HPDE6-E6E7 (cell line): Measurements from ENCODE around the gene NBEAL2.

Source experiments
- DNase-seq: peaks from one replicate; pipeline ENCODE4 v3.0.0; 2011; ENCODE audit warnings: missing footprints; ENCODE audit errors: extremely low spot score

Gene NBEAL2

GRCh38 chr3:46986055-46986730 lies 6.7 kb downstream of the NBEAL2 start:
- no peak for DNase-seq

- DNase-seq, result no peak
Measured at GRCh38 chr3:46986782-46987310, 7.4 kb downstream of the NBEAL2 start.

- DNase-seq, result no peak
Measured at GRCh38 chr3:46987319-46987742, 7.9 kb downstream of the NBEAL2 start.

- peak; percentile 51 for DNase-seq
Measured at GRCh38 chr3:46987743-46988401, 8.4 kb downstream of the NBEAL2 start.

GRCh38 chr3:46988616-46989015 lies 9.2 kb downstream of the NBEAL2 start:
- no peak for DNase-seq

GRCh38 chr3:46989146-46989810 lies 9.8 kb downstream of the NBEAL2 start:
- DNase-seq, result no peak

- no peak for DNase-seq
Measured at GRCh38 chr3:46990573-46991374, 11.3 kb downstream of the NBEAL2 start.

GRCh38 chr3:46991406-46992165 lies 12.1 kb downstream of the NBEAL2 start:
- no peak for DNase-seq

GRCh38 chr3:46992231-46992630 lies 12.8 kb downstream of the NBEAL2 start:
- no peak for DNase-seq

- DNase-seq, result no peak
Measured at GRCh38 chr3:46993292-46993691, 13.8 kb downstream of the NBEAL2 start.

GRCh38 chr3:46993986-46994385 lies 14.5 kb downstream of the NBEAL2 start:
- DNase-seq, result no peak

- DNase-seq, result no peak
Measured at GRCh38 chr3:46994801-46995731, 15.6 kb downstream of the NBEAL2 start.

- DNase-seq, result no peak
Measured at GRCh38 chr3:46995901-46996562, 16.6 kb downstream of the NBEAL2 start.

GRCh38 chr3:46996689-46997452 lies 17.4 kb downstream of the NBEAL2 start:
- DNase-seq, result no peak

GRCh38 chr3:46997453-46998091 lies 18.1 kb downstream of the NBEAL2 start:
- no peak for DNase-seq

- DNase-seq, result no peak
Measured at GRCh38 chr3:46998121-46998851, 18.8 kb downstream of the NBEAL2 start.

- no peak for DNase-seq
Measured at GRCh38 chr3:46998852-46999515, 19.5 kb downstream of the NBEAL2 start.
